Measurements from ENCODE around the gene EXOC3. TPM values are rescaled to one million over a fixed set of nuclear protein-coding genes. Genes with fewer than 3 reads are reported as not detected.

EXOC3 gene
- total RNA-seq, 3 donors from 2014 or later (not counting 1 experiment from before 2014, with no cell fraction given), result 89.6 to 99.9 (median 96.3) TPM

DNA sequence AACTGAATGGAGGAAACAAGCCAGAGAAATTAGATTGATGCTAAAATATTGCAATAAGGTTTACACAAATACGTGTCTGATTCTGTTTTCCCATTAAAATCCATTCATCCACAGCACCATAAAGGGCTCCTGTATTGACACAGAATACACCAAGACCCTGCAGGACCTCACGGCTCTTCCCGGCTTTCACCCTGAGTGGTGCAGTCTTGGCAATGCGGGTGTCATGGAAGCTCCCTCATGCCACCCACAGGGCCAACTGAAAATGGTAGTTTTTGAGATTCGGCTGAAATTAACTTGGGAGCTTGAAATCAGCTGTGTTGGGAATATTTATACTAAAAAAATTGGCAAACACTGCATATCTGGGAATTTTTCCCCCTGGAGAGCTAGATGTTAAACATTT lies 17.3 kb upstream of the EXOC3 start:
- DNase-seq, result peak in 1 of 2 donors; percentile 55
- Mint-ChIP-seq H3K27ac (no peak overlapping the region), H3K4me1 (peaks cover 5 to 18% of the 10 kb centered on the region in 2 donors), H3K27me3 (ENCODE audit: low read depth in 2 of 2) (peaks cover 0 to 4% of the 10 kb centered on the region in 2 donors), H3K9me3 (peaks cover 0 to 9% of the 10 kb centered on the region in 2 donors), H3K36me3 (no peaks in the 10 kb centered on the region), H3K4me3 (no peak overlapping the region)
- Histone ChIP-seq H3K27me3 (ENCODE audit: control insufficient read depth, insufficient read depth, low read length) (no peaks in the 10 kb centered on the region), H3K4me1 (ENCODE audit: control insufficient read depth, insufficient read depth, low read length) (peaks cover 12% of the 10 kb centered on the region), H3K36me3 (ENCODE audit: control insufficient read depth, insufficient read depth, low read length) (no peaks in the 10 kb centered on the region), H3K4me3 (ENCODE audit: low read length) (no peak overlapping the region), H3K9me3 (ENCODE audit: control insufficient read depth, insufficient read depth, low read length) (no peaks in the 10 kb centered on the region), H3K27ac (ENCODE audit: low read length) (no peak overlapping the region)
- 31% methylated on average over 5 of the region's 5 CpGs for WGBS (ENCODE audit: insufficient coverage)
- TF ChIP-seq, protein P1, sequence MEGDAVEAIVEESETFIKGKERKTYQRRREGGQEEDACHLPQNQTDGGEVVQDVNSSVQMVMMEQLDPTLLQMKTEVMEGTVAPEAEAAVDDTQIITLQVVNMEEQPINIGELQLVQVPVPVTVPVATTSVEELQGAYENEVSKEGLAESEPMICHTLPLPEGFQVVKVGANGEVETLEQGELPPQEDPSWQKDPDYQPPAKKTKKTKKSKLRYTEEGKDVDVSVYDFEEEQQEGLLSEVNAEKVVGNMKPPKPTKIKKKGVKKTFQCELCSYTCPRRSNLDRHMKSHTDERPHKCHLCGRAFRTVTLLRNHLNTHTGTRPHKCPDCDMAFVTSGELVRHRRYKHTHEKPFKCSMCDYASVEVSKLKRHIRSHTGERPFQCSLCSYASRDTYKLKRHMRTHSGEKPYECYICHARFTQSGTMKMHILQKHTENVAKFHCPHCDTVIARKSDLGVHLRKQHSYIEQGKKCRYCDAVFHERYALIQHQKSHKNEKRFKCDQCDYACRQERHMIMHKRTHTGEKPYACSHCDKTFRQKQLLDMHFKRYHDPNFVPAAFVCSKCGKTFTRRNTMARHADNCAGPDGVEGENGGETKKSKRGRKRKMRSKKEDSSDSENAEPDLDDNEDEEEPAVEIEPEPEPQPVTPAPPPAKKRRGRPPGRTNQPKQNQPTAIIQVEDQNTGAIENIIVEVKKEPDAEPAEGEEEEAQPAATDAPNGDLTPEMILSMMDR (IDR thresholded peaks at IDR 0.05), result no peak
- ATAC-seq, result no peak
- intact Hi-C loops (cut with micrococcal nuclease), result no loop called here

DNA sequence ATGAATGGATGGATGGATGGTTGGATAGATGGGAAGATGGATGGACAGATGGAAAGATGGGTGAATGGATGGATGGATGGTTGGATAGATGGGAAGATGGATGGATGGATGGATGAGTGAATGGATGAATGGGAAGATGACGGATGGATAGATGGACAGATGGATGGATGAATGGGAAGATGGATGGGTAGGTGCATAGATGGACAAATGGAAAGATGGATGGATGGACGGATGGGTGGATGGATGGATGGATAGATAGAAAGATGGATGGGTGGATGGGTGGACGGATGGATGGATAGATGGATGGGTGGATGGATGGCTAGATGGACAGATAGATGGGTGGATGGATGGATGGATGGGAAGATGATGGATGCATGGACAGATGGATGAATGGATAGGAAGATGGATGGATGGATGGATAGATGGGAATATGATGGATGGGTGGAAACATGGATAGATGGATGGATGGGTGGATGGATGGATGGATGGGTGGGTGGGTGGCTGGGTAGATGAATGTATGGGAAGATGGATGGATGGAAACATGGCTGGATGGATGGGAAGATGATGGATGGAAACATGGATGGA lies 16.5 kb upstream of the EXOC3 start:
- peaks cover 5 to 18% of the 10 kb centered on the region in 2 donors for H3K4me1 Mint-ChIP-seq
- no peaks in the 10 kb centered on the region for H3K36me3 Mint-ChIP-seq
- Histone ChIP-seq H3K27ac (ENCODE audit: low read length) (no peak overlapping the region), H3K36me3 (ENCODE audit: control insufficient read depth, insufficient read depth, low read length) (no peaks in the 10 kb centered on the region), H3K4me3 (ENCODE audit: low read length) (no peak overlapping the region), H3K4me1 (ENCODE audit: control insufficient read depth, insufficient read depth, low read length) (peaks cover 12% of the 10 kb centered on the region), H3K27me3 (ENCODE audit: control insufficient read depth, insufficient read depth, low read length) (no peaks in the 10 kb centered on the region), H3K9me3 (ENCODE audit: control insufficient read depth, insufficient read depth, low read length) (no peaks in the 10 kb centered on the region)
- no peak overlapping the region for H3K4me3 Mint-ChIP-seq
- peaks cover 0 to 4% of the 10 kb centered on the region in 2 donors for H3K27me3 Mint-ChIP-seq (ENCODE audit: low read depth in 2 of 2)
- TF ChIP-seq, protein P1 (IDR thresholded peaks at IDR 0.05), result no peak
- intact Hi-C loops (cut with micrococcal nuclease), result no loop called here
- no peak overlapping the region for H3K27ac Mint-ChIP-seq
- ATAC-seq (no peak), DNase-seq (no peak)
- 85% methylated on average over 3 of the region's 3 CpGs for WGBS (ENCODE audit: insufficient coverage)
- peaks cover 0 to 9% of the 10 kb centered on the region in 2 donors for H3K9me3 Mint-ChIP-seq

DNA sequence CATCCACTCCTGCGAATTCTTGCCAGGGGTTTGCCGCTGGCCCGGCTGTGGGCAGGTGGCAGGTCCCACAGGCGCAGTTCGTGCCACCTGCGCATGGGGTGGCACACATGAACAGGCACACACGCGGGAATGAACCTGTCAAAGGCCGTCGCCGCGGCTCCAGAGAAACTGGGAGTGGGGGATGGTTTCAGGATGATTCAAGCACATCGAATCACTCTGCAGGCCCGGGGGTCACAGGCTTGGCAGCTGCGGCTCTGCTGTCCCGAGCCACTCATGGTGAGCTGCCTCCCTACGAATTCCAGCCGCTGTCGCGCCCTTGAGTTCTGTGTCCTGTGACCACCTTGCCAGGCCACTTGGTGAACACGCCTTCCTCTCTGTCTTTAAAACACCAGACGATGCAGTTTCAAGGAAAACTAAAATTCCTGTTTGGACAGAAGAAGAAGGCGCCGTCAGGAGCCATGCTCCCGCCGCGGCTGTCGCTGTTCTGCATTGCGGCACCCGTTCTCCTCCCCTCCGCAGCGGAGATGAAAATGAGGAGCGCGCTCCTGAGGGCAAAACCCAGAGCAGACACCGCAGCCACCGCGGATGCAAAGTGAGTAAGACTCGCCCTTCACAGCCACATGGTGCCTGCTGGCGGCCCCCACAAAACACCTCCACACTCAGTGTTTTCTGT lies 15.4 kb upstream of the EXOC3 start:
- Histone ChIP-seq H3K27ac (ENCODE audit: low read length) (no peak overlapping the region), H3K4me3 (ENCODE audit: low read length) (no peak overlapping the region), H3K4me1 (ENCODE audit: control insufficient read depth, insufficient read depth, low read length) (peaks cover 12% of the 10 kb centered on the region), H3K36me3 (ENCODE audit: control insufficient read depth, insufficient read depth, low read length) (no peaks in the 10 kb centered on the region), H3K27me3 (ENCODE audit: control insufficient read depth, insufficient read depth, low read length) (no peaks in the 10 kb centered on the region), H3K9me3 (ENCODE audit: control insufficient read depth, insufficient read depth, low read length) (no peaks in the 10 kb centered on the region)
- H3K36me3 Mint-ChIP-seq, result no peaks in the 10 kb centered on the region
- TF ChIP-seq, protein P1 (IDR thresholded peaks at IDR 0.05), result no peak
- ATAC-seq (no peak), DNase-seq (no peak)
- peaks cover 0 to 9% of the 10 kb centered on the region in 2 donors for H3K9me3 Mint-ChIP-seq
- peaks cover 5 to 13% of the 10 kb centered on the region in 2 donors for H3K4me1 Mint-ChIP-seq
- no peak overlapping the region for H3K4me3 Mint-ChIP-seq
- peaks cover 0 to 4% of the 10 kb centered on the region in 2 donors for H3K27me3 Mint-ChIP-seq (ENCODE audit: low read depth in 2 of 2)
- 95% methylated on average over 39 of the region's 39 CpGs for WGBS (ENCODE audit: insufficient coverage)
- intact Hi-C loops (cut with micrococcal nuclease), result no loop called here
- H3K27ac Mint-ChIP-seq, result no peak overlapping the region

All from natural killer cell (primary cell).